ENCODE data around the gene LDLRAD2.
"Not testable (repeated sequence)": the region's sequence is repeated elsewhere in the genome, so short reads cannot be mapped to it uniquely, and the experiment has no call there.

LDLRAD2 gene

DNA sequence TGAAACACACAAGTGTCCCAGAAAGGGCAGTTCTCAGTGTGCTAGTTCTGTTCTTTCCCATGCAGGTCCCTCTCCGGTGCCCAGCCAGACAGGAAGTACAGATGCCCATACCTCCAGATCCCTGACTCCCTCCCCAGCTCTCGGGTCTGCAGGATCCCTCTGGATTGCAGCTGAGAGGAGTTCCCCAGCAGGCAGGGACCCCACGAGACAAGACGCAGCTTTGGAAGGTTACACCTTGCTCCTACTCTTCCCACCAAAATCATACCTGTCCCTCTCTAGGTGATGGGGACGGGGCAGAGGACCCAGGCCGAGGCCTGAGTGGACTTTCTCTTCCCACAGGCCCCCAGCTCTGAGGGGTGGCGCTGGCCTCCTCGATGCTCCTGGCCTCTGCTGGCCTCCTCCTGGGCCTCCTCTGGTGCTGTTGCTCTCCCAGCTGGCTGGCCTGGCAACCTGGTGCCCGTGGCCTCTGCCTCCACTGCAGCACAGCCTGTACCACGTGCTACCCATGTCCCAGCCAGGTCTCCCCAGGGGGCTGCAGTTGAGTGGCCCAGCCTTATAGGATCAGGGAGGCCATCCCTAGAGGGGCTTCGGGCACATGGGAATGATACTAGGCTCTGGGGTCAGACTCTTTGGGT, 9.4 kb downstream of the LDLRAD2 start:
- TF ChIP-seq, protein P1, sequence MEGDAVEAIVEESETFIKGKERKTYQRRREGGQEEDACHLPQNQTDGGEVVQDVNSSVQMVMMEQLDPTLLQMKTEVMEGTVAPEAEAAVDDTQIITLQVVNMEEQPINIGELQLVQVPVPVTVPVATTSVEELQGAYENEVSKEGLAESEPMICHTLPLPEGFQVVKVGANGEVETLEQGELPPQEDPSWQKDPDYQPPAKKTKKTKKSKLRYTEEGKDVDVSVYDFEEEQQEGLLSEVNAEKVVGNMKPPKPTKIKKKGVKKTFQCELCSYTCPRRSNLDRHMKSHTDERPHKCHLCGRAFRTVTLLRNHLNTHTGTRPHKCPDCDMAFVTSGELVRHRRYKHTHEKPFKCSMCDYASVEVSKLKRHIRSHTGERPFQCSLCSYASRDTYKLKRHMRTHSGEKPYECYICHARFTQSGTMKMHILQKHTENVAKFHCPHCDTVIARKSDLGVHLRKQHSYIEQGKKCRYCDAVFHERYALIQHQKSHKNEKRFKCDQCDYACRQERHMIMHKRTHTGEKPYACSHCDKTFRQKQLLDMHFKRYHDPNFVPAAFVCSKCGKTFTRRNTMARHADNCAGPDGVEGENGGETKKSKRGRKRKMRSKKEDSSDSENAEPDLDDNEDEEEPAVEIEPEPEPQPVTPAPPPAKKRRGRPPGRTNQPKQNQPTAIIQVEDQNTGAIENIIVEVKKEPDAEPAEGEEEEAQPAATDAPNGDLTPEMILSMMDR (IDR thresholded peaks at IDR 0.05; ENCODE audit: low read depth, low read length), result no peak

DNA sequence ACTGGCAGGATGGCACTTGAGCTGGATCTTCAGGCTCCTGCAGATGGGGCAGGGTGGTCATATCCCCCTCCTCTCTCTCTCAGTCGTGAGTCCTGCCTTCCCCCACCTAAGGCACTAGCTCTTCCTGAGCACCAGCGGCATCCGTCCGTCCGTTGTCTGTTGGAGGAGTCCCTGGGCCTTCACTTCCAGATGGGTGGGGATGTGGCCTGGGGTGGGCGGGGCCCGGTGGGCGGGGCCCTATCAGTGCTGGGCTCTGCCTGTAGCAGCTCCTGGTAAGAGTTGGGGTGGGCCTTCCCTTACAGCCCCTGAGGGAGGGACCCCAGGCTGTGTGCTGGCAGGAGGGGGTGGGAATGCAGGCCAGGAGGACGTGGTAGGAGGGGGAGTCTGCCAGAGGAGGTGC, 10.3 kb downstream of the LDLRAD2 start:
- H3K4me3 ChIP-seq (replicated peaks in 1 of 2; ENCODE audit: low read depth in 2 of 2, low read length in 2 of 2), result no peak overlapping the region
- DNase-seq (ENCODE audit: low read depth in 2 of 2), result no peak
- TF ChIP-seq, protein P1 (IDR thresholded peaks at IDR 0.05; ENCODE audit: low read depth, low read length), result no peak

More for the DNA sequence above, 9.4 kb downstream of the LDLRAD2 start:
- no peak overlapping the region for H3K4me3 ChIP-seq (replicated peaks in 1 of 2; ENCODE audit: low read depth in 2 of 2, low read length in 2 of 2)
- no peak for DNase-seq (ENCODE audit: low read depth in 2 of 2)

DNA sequence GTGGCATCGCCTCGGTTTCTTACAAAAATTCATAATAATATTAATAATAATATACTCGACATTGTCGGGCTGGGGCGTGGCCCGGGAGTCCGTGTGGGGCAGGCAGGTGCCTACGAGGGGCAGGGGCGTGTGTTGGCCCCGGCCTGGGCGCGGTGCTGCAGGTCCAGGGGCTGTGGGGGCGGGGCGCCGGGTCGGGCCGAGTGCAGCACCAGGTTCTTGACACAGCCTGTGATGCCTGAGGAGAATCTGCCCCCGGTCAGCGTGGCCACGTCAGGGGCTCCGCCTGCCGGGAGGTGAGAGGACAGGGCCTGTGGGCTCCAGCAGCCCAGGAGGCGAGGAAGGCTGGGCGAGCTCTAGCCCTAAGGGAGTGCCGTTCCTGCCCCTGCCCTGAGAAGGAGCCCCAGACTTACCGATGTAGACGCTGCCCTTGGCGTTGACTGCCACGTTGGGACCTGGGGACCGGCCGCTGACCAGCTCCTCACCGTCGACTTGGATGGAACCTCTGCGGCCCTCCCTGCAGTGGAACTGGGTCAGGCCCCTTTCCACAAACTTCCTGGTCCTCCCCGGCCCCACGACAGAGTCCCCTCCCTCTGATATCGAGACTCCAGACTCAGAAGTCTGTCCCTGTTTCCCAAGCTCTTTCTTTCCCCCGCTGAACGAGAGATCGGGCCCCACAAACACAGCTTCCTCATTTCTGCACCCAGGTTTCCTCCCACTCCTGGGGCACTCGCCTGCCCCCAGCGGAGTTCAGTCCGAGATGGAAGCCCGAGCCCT, 11.3 kb downstream of the LDLRAD2 start:
- TF ChIP-seq, protein P1 (IDR thresholded peaks at IDR 0.05; ENCODE audit: low read depth, low read length), result no peak
- no peak overlapping the region for H3K4me3 ChIP-seq (replicated peaks in 1 of 2; ENCODE audit: low read depth in 2 of 2, low read length in 2 of 2)
- DNase-seq (ENCODE audit: low read depth in 2 of 2), result no peak

DNA sequence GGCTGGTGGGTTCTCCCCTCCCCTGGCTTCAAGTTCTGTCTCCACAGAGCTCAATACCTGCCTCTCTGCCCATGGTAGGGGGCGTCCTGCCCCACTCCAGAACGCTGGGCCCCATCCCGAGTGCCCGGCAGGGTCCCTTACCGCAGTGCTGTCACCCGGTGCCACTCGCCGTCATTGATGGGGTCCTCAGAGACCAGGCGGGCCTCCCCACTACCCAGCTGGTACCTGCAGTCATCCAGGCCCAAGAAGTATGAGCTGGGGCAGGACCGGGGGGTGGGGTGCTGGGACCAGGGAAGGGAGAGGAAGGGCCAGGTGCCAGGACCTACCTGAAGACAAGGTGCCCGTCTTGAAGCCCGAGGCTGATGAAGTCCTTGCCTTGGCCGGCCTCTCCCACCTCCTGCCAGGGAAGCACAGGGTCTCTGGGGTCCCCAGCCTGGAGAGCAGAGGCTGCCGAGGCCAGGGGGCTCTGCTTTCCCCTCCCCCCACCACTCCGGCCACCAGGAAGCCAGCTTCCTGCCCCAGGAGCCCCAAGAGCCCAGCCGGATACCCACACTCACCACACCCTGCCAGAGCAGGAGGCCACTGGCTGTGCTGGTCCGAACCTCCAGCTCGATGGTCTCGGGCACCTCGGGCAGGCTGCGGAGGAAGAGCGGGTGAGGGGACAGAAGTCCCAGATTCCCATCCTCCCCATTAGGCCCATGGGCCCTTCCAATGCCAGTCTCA, 12.1 kb downstream of the LDLRAD2 start:
- no peak for DNase-seq (ENCODE audit: low read depth in 2 of 2)
- TF ChIP-seq, protein P1 (IDR thresholded peaks at IDR 0.05; ENCODE audit: low read depth, low read length), result no peak

DNA sequence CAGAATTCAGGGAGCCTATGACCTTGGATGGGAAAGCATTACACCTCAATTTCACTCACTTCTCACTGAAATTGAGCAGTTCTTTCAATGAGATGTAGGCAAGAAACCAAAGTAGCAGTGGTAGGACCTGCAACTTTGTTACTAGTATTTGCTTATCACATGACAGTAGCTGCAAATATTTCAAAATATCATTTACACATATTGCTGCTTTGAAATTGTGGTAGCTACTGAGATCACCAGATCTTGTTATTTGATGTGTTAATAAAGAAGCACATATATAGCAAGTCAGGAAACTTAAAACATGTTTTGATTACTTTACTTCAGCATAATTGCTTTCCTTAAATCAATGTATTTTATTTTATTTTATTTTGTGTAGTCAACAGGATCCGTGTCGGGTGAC, 12.9 kb downstream of the LDLRAD2 start:
- H3K4me3 ChIP-seq (replicated peaks in 1 of 2; ENCODE audit: low read depth in 2 of 2, low read length in 2 of 2), result no peak overlapping the region
- DNase-seq (ENCODE audit: low read depth in 2 of 2), result no peak
- TF ChIP-seq, protein P1 (IDR thresholded peaks at IDR 0.05; ENCODE audit: low read depth, low read length), result no peak

More for the DNA sequence above, 12.1 kb downstream of the LDLRAD2 start:
- no peak overlapping the region for H3K4me3 ChIP-seq (replicated peaks in 1 of 2; ENCODE audit: low read depth in 2 of 2, low read length in 2 of 2)

DNA sequence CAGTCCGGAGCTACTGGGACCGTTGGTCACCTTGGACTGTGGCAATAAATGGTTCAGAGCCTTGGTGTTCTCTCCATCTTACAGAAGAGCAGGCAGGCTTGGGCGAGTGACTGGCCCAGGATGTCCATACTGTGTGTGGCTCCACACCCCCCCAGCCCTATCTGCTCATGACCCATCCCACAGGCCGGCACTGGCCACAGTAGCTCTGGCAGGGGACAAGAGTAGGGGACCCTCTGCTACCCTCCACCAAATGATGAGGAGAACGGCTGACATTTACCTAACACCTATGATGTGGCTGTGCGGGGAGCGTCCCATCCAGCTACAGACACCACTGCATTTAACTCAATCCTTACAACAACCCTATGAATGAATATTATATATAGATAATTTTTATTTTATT, 13.3 kb downstream of the LDLRAD2 start:
- no peak overlapping the region for H3K4me3 ChIP-seq (replicated peaks in 1 of 2; ENCODE audit: low read depth in 2 of 2, low read length in 2 of 2)
- TF ChIP-seq, protein P1 (IDR thresholded peaks at IDR 0.05; ENCODE audit: low read depth, low read length), result no peak
- DNase-seq (ENCODE audit: low read depth in 2 of 2), result no peak

DNA sequence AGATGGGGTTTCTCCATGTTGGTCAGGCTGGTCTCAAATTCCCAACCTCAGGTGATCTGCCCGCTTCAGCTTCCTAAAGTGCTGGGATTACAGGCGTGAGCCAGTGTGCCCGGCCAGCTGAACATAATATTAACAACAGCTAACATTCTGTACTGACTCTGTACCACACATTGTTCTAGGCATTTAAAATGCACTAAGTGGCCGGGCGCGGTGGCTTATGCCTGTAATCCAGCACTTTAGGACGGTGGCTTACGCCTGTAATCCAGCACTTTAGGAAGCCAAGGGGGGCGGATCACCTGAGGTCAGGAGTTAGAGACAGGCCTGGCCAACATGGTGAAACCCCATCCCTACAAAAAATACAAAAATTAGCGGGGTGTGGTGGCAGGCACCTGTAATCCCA, 14.6 kb downstream of the LDLRAD2 start:
- not testable (repeated sequence) for H3K4me3 ChIP-seq (replicated peaks in 1 of 2; ENCODE audit: low read depth in 2 of 2, low read length in 2 of 2); DNase-seq (ENCODE audit: low read depth in 2 of 2)
